HepG2 (cell line): ENCODE results near the gene SAPCD1. TPM values are rescaled to one million over a fixed set of nuclear protein-coding genes. Genes with fewer than 3 reads are reported as not detected.

ENCODE experiments used
- BHLHE40 ChIP-seq: IDR thresholded peaks from 2 replicates; pipeline ENCODE4 v1.6.1; 2011; ENCODE audit warnings: low read length, improper control_type of control experiment
- KLF9 ChIP-seq: IDR thresholded peaks from 2 replicates; pipeline ENCODE4 v1.6.1; 2016; ENCODE audit warnings: low read depth
- MEIS1 ChIP-seq: sonication (generic); formaldehyde crosslinking; IDR thresholded peaks from 2 replicates; pipeline ENCODE4 v1.9.0; 2021; ENCODE audit warnings: mild to moderate bottlenecking, missing genetic modification reagents, moderate library complexity, borderline replicate concordance
- PCBP2 ChIP-seq: fragments of 200-400 bp; formaldehyde crosslinking; optimal IDR thresholded peaks from 2 replicates; pipeline ENCODE3; 2018; ENCODE audit warnings: low read length, low read depth; ENCODE audit not compliant: poor library complexity, severe bottlenecking
- PTBP1 ChIP-seq: fragments of 200-400 bp; formaldehyde crosslinking; IDR thresholded peaks from 2 replicates; pipeline ENCODE4 v1.6.1; 2018; ENCODE audit warnings: low read length, low read depth; ENCODE audit not compliant: poor library complexity, severe bottlenecking
- TBX3 ChIP-seq: fragments of 450-650 bp; IDR thresholded peaks from 2 replicates; pipeline ENCODE4 v1.6.1; 2017; ENCODE audit warnings: antibody characterized with exemption, mild to moderate bottlenecking, inconsistent platforms, borderline replicate concordance
- ZC3H13 ChIP-seq: sonication (generic); formaldehyde crosslinking; IDR thresholded peaks from 2 replicates; pipeline ENCODE4 v1.8.1; 2023; ENCODE audit warnings: mild to moderate bottlenecking, missing genetic modification reagents, moderate library complexity
- ZNF136 ChIP-seq: sonication (generic); formaldehyde crosslinking; IDR thresholded peaks from 2 replicates; pipeline ENCODE4 v1.8.1; 2022; ENCODE audit warnings: low read depth, mild to moderate bottlenecking, moderate library complexity, missing genetic modification reagents
- ZNF33B ChIP-seq: sonication (generic); formaldehyde crosslinking; IDR thresholded peaks from 2 replicates; pipeline ENCODE4 v1.5.1; 2020; ENCODE audit warnings: mild to moderate bottlenecking, missing genetic modification reagents
- ZNF354B ChIP-seq: sonication (generic); formaldehyde crosslinking; IDR thresholded peaks from 2 replicates; pipeline ENCODE4 v1.8.0; 2022; ENCODE audit warnings: mild to moderate bottlenecking, missing genetic modification reagents
- ZNF737 ChIP-seq: sonication (generic); formaldehyde crosslinking; IDR thresholded peaks from 2 replicates; pipeline ENCODE4 v1.5.0; 2020; ENCODE audit warnings: missing genetic modification reagents, mild to moderate bottlenecking, borderline replicate concordance
- ZNF788 ChIP-seq: sonication (generic); formaldehyde crosslinking; IDR thresholded peaks from 2 replicates; pipeline ENCODE4 v1.5.0; 2020; ENCODE audit warnings: mild to moderate bottlenecking, missing genetic modification reagents, borderline replicate concordance
- polyA plus RNA-seq, 8 experiments: library from polyadenylated mRNA; depleted of rRNA in 3 of 8; stranded (reverse) in 7 of 8; unstranded in 1 of 8; fragments of >200 nt; fragmentation: Illumina TruSeq in 4 of 8; extraction: Trizol in 4 of 8; gene quantifications; 2 replicates each; pipeline versions ENCODE4 v1.2.1 to v1.2.3, GENCODE V29; 2011 to 2016; ENCODE audit warnings: low read depth in 4 of 8, missing spikeins in 1 of 8, mixed read lengths in 1 of 8; ENCODE audit not compliant: insufficient read depth in 1 of 8
- total RNA-seq, 5 experiments: library from RNA; depleted of rRNA; stranded (reverse); fragments of >200 nt; fragmentation: Illumina TruSeq; extraction: Trizol; gene quantifications; 2 replicates each; pipeline ENCODE4 v1.2.3, GENCODE V29; 2016; ENCODE audit warnings: low read depth in 1 of 5
- TF ChIP-seq, protein P1 (sequence below): sonication (generic); formaldehyde crosslinking; IDR thresholded peaks from 2 replicates; pipeline ENCODE4 v1.5.0; 2020; ENCODE audit warnings: missing genetic modification reagents
- TF ChIP-seq, protein P2 (sequence below): sonication (generic); formaldehyde crosslinking; IDR thresholded peaks from 2 replicates; pipeline ENCODE4 v1.4.0; 2020; ENCODE audit warnings: mild to moderate bottlenecking, missing genetic modification reagents
- TF ChIP-seq, protein P3 (sequence below): IDR thresholded peaks from 2 replicates; pipeline ENCODE4 v1.6.1; 2016; ENCODE audit warnings: mild to moderate bottlenecking
- TF ChIP-seq, protein P4 (sequence below): sonication (generic); formaldehyde crosslinking; IDR thresholded peaks from 2 replicates; pipeline ENCODE4 v1.5.1; 2020; ENCODE audit warnings: mild to moderate bottlenecking, missing genetic modification reagents, moderate library complexity
- TF ChIP-seq, protein P5 (sequence below): sonication (generic); formaldehyde crosslinking; IDR thresholded peaks from 2 replicates; pipeline ENCODE4 v1.5.0; 2020; ENCODE audit warnings: missing genetic modification reagents

Gene SAPCD1
- total and polyA plus RNA-seq, 2 of the 13 experiments (the other 11 are each of a cell fraction or from before 2014, with no cell fraction given), result 2.5 to 3.9 TPM

DNA sequence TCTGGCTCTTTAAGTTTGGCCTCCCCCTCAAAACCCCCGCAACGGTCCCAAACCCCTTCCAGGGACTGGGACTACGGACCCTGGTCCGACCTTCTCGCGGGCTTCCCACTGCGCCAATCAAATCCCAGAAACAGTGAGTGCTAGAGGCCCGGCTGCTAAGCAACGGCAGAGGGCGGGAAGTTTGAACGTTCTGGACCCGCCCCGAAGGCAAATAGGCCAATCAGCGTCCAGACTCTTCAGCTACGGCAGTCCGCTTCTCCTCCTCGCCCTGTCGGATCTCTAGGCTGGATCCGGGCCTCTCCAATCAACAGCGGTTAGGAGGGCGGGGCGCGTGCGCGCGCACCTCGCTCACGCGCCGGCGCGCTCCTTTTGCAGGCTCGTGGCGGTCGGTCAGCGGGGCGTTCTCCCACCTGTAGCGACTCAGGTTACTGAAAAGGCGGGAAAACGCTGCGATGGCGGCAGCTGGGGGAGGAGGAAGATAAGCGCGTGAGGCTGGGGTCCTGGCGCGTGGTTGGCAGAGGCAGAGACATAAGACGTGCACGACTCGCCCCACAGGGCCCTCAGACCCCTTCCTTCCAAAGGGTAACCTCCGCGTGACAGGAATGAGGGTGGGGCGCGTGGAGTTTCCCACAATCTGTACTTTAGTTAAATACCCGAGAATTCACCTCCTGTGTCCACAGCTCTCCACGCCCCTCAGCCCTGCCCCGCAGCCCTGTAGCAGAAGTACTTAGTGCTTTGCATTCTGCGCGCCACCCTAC is 22.6 kb upstream of the SAPCD1 start, which contains the start of gene MSH5 (continued):
- TF ChIP-seq, protein P1, sequence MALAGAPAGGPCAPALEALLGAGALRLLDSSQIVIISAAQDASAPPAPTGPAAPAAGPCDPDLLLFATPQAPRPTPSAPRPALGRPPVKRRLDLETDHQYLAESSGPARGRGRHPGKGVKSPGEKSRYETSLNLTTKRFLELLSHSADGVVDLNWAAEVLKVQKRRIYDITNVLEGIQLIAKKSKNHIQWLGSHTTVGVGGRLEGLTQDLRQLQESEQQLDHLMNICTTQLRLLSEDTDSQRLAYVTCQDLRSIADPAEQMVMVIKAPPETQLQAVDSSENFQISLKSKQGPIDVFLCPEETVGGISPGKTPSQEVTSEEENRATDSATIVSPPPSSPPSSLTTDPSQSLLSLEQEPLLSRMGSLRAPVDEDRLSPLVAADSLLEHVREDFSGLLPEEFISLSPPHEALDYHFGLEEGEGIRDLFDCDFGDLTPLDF (CRISPR knock-in tag), result peak; percentile 100
- TF ChIP-seq, protein P2, sequence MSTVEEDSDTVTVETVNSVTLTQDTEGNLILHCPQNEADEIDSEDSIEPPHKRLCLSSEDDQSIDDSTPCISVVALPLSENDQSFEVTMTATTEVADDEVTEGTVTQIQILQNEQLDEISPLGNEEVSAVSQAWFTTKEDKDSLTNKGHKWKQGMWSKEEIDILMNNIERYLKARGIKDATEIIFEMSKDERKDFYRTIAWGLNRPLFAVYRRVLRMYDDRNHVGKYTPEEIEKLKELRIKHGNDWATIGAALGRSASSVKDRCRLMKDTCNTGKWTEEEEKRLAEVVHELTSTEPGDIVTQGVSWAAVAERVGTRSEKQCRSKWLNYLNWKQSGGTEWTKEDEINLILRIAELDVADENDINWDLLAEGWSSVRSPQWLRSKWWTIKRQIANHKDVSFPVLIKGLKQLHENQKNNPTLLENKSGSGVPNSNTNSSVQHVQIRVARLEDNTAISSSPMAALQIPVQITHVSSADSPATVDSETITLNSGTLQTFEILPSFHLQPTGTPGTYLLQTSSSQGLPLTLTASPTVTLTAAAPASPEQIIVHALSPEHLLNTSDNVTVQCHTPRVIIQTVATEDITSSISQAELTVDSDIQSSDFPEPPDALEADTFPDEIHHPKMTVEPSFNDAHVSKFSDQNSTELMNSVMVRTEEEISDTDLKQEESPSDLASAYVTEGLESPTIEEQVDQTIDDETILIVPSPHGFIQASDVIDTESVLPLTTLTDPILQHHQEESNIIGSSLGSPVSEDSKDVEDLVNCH (CRISPR knock-in tag), result peak; percentile 95
- TF ChIP-seq ZNF737 (CRISPR knock-in tag) (no peak), ZNF136 (peak; percentile 95; the same call in 1 of the 2 replicates), PTBP1 (no peak), TBX3 (no peak), KLF9 (CRISPR knock-in tag) (no peak), MEIS1 (CRISPR knock-in tag) (peak; percentile 95), ZNF354B (CRISPR knock-in tag) (peak; percentile 98), ZNF33B (peak; percentile 98), BHLHE40 (peak; percentile 86), ZC3H13 (CRISPR knock-in tag) (peak; percentile 97), ZNF788 (CRISPR knock-in tag) (no peak; the same call in 1 of the 2 replicates), PCBP2 (no peak)
- TF ChIP-seq, protein P3, sequence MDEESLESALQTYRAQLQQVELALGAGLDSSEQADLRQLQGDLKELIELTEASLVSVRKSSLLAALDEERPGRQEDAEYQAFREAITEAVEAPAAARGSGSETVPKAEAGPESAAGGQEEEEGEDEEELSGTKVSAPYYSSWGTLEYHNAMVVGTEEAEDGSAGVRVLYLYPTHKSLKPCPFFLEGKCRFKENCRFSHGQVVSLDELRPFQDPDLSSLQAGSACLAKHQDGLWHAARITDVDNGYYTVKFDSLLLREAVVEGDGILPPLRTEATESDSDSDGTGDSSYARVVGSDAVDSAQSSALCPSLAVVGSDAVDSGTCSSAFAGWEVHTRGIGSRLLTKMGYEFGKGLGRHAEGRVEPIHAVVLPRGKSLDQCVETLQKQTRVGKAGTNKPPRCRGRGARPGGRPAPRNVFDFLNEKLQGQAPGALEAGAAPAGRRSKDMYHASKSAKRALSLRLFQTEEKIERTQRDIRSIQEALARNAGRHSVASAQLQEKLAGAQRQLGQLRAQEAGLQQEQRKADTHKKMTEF (CRISPR knock-in tag), result peak; percentile 79
- TF ChIP-seq, protein P4, sequence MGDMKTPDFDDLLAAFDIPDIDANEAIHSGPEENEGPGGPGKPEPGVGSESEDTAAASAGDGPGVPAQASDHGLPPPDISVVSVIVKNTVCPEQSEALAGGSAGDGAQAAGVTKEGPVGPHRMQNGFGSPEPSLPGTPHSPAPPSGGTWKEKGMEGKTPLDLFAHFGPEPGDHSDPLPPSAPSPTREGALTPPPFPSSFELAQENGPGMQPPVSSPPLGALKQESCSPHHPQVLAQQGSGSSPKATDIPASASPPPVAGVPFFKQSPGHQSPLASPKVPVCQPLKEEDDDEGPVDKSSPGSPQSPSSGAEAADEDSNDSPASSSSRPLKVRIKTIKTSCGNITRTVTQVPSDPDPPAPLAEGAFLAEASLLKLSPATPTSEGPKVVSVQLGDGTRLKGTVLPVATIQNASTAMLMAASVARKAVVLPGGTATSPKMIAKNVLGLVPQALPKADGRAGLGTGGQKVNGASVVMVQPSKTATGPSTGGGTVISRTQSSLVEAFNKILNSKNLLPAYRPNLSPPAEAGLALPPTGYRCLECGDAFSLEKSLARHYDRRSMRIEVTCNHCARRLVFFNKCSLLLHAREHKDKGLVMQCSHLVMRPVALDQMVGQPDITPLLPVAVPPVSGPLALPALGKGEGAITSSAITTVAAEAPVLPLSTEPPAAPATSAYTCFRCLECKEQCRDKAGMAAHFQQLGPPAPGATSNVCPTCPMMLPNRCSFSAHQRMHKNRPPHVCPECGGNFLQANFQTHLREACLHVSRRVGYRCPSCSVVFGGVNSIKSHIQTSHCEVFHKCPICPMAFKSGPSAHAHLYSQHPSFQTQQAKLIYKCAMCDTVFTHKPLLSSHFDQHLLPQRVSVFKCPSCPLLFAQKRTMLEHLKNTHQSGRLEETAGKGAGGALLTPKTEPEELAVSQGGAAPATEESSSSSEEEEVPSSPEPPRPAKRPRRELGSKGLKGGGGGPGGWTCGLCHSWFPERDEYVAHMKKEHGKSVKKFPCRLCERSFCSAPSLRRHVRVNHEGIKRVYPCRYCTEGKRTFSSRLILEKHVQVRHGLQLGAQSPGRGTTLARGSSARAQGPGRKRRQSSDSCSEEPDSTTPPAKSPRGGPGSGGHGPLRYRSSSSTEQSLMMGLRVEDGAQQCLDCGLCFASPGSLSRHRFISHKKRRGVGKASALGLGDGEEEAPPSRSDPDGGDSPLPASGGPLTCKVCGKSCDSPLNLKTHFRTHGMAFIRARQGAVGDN, result peak; percentile 100
- TF ChIP-seq, protein P5, sequence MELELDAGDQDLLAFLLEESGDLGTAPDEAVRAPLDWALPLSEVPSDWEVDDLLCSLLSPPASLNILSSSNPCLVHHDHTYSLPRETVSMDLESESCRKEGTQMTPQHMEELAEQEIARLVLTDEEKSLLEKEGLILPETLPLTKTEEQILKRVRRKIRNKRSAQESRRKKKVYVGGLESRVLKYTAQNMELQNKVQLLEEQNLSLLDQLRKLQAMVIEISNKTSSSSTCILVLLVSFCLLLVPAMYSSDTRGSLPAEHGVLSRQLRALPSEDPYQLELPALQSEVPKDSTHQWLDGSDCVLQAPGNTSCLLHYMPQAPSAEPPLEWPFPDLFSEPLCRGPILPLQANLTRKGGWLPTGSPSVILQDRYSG (CRISPR knock-in tag), result no peak; the same call in none of the 2 replicates
